HG03469 (cell line): Measurements from ENCODE around the gene MIDN.
"Not testable (repeated sequence)": the region's sequence is repeated elsewhere in the genome, so short reads cannot be mapped to it uniquely, and the experiment has no call there.

Experiments
- ATAC-seq: cut with Tn5 transposase; IDR thresholded peaks from one replicate; pipeline ENCODE4 v1.9.1; 2021; ENCODE audit warnings: mild to moderate bottlenecking, moderate library complexity, moderate number of reproducible peaks; ENCODE audit not compliant: unreplicated experiment

MIDN gene

DNA sequence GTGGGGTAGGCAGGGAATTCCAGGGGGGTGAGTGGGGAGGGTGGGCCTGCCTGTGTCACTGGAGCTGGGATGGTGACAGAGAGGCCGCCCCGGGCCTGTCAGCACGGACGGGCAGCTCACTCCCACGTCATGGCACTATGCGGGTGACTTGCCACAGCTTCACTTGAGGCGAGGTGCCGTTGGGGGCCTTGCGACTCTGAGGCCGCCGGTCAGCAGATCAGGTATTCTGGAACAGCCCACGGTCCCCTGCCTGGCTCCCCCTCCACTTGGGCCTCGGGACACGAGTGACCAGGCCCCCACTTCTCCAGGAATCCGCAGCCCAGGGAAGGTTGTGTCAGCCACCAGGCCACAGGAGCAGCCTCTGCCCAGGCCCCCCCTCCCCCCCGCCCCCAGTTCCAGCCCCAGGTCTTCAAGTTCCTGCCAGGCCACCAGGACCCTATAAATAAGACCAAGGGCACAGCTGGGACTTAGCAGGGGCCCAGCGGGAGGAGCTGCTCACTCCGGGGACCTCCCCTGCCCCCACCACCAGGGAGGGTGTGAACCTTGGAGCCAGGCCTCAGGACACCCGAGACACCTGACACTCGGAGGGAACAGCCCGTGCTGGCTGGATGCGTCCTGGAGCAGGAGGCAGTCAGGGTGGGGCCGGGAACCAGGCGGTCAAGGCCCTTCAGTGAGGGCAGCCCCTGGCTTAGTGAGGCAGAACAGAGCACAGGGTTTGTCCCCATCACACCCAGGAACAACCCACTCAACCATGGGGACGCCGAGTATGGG, 2.7 kb upstream of the MIDN start:
- ATAC-seq: no peak

DNA sequence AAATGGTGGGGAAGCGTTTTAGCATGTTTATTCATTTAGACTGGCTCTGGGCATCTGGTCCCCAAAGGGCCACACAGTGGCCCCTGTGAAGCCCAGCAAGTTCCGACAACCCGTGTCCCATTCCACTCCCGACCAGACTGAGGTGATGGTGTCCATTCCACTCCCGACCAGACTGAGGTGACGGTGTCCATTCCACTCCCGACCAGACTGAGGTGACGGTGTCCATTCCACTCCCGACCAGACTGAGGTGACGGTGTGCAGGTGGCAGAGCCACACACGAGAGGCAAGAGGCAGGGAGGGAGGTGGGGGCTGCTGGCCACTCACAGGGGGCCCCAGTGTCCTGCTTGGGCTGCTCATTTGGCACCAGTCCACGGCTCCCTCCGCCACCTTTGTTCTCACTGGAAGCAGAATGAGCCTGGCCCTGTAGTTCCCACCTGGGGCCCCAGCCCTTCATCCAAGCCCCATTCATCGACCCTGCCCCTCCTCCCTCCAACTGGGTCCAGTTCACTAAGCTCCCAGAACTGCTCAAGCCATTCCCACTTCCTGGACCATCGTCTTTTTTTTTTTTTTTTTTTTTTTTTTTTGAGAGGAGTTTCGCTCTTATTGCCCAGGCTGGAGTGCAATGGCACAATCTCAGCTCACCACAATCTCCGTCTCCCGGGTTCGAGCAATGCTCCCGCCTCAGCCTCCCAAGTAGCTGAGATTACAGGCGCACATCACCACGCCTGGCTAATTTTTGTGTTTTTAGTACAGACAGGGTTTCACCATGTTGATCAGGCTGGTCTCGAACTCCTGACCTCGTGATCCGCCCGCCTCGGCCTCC, 1.9 kb upstream of the MIDN start:
- not testable (repeated sequence) for ATAC-seq

DNA sequence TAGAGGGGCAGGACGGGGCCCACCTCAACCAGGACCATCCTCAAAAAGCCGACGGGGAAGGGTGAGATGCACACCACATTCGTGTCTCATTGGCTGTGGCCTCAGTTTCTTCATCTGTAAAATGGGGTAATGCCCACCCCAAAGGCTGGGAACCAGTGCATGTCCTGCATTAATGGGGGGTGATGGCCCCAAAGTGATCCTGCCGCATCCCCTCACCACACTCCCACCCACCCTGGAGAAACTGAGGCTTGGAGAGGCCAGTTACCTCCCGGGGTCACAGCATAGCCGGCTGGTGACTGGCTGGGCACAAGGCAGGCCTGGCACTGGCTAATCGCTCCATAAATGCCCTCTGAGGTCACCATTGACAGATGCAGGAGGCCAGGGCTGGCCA, 640 bp upstream of the MIDN start:
- no peak for ATAC-seq

DNA sequence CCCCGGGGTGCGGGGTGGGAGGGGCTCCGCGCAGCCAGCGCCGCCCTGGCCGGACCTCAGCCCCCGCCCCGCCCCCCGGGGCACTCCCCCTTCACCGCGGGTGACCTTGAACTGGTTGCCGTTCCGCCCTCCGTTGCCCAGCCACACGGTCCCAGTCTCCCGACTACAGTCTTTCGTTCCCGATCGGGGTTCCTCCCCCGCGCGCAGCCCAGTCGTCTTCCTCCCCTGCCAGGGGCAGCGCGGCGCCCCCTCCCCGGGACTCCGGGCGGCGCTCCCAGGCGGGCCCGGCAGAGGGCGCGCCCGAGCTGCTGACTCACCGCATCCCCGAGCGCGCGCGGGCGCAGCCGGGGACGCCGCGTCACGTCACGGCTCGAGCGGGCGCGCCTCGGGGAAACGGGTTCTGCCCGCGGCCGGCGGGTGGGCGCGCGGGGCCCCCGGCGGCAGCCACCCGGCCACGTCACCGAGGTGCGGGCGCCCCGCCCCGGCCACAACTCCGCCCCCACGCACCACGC, 459 bp downstream of the MIDN start:
- peak; percentile 23 for ATAC-seq

DNA sequence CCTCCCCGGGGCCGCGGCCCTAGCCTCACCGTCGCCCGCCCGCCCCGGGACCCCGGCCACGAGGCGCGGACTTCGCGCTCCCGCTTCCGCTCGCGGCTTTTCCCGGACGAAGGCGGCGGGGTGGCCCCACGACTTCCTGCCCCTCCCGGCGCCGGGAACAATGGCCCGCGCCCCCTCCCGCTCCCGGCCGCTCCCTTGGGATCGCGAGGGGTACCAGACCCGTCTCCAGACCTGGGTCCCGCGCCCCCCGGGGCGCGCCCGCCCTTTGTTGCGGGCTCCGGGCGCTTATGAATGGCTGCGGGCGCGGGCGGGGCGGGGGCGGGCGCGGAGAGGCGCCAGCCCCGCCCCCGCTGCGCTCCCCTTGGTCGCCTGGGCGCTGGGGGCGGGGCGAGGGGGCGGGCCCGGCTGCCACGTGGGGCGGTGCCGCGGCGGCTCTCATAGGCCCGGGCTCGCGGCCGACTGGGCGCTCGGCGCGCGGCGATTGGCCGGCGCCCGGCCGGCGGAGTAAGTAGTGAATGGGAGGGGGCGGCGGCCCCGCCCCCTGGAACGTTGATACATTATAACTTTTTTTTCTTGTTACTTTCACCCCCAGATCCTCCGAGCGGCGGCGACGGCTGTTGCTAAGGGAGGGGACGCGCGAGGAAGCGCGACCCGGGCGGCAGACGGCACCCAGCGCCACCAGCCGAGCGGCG, 1.1 kb downstream of the MIDN start:
- peak; percentile 22 for ATAC-seq

DNA sequence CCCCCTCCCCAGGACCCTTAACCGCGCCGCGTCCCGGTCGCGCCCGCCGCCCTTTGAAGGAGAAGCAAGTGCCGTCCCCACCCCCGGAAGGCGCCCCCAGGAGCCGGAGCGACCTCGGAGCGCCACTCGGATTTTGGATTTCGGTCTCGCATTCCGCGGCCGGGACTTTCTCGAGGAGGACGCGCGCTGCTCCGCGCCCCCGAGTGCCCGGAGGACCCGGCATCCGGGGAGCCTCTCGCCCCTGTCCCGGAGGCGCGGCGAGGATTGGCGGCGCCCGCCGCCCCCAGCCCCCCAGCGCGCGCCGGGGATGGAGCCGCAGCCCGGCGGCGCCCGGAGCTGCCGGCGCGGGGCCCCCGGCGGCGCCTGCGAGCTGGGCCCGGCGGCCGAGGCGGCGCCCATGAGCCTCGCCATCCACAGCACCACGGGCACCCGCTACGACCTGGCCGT, 1.6 kb downstream of the MIDN start:
- no peak for ATAC-seq

DNA sequence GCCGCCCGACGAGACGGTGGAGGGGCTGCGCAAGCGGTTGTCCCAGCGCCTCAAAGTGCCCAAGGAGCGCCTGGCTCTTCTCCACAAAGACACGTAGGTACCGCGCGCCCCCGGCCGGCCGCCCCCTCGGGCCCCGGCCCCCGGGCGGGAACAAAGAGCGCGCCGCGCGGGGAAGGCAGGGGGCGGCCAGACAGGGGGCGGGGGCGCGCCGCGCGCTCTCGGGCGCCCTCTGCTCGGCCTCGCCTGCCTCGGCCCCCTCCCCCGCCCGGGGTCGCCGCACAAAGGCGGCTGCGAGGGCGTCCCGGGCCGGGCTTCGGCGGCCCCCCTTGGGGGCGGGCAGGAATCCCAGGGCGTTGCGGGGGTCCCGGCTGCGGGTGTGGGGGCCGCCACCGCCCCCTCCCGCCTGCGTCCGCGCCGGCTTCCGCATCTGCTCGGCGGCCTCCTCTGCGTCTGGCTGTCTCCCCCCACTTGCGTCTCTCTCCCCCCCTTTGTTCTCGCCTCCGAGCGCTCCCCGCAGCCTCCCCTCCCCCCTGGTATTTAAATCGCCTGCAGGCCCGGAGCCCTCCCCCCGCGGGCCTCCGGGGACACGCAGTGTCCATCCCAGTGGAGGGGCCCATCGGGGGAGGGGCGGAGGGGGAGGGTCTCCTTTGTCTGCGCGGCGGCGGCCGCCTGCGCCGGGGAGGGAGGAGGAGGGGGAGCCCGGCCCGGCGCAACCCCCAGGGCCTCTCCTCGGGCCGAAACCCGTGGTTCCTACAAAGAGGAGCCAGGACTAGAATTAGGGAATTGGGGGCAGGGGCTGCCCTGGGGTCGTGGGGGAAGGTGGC, 2.3 kb downstream of the MIDN start:
- ATAC-seq: no peak

DNA sequence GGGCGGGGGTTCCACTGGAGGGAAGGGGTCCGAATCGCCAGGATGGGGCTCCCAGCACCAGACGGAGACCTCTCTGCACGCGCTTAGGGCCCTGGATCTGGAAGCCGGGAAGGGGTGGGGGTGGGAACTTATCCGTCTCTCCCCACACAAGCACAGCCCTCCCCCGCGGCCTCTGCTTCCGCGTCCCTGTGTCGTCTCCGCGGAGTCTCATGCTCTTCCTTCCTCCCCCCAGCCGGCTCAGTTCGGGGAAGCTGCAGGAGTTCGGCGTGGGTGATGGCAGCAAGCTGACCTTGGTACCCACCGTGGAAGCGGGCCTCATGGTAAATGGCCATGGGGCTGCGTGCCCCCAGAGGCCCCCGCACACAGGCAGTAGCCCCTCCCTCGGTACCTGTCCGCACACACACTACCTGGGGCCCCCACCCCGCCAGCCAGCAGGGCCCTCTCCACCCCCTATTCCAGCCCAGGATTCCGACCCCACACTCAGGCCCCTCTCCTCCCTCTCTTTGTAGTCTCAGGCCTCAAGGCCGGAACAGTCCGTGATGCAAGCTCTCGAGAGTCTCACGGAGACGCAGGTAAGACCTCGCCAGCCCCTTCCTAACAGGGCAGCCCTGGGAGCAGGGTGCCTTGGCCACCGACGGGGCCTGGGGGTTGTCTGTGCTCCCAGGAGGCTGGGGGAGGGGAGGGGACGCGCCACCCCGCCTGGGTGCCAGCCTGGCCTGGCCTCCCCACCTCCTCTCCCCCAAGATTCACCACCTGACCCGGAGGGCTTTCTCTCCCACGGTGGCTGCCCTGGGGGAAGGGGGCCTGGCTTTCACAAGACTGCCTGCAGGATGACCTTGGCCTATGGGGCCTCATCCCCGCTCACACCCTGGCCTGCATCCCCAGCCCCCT, 3.2 kb downstream of the MIDN start:
- ATAC-seq: no peak

DNA sequence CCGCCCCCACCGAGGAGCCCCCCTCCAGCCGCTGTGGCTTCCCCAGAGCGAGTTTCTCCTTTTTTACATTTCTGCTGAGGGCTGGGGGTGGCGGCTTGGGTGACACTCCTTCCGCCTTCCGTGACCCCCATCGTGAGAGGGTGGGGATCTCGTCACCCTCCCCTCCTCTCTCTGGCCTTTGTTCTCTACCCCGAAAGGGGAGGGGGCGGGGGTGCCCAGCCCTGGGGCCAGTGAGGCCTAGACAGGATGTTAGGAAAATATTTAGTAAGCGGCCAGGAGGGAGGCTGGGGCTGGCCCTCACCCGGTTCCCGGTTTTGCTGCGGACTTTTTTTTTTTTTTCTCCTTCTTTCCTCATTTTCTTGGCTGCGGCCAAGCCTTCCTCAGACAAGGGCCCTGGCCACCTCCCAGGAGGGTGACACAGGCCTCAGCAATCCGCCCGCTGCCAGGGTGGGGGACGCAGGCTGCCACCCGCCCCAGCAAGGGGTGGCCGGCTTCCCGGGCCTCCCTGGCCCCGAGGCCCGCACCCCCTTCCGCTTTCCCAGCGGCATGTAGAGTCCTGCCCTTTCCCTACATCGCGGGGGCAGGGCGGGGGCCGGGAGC, 3.9 kb downstream of the MIDN start:
- ATAC-seq: no peak

DNA sequence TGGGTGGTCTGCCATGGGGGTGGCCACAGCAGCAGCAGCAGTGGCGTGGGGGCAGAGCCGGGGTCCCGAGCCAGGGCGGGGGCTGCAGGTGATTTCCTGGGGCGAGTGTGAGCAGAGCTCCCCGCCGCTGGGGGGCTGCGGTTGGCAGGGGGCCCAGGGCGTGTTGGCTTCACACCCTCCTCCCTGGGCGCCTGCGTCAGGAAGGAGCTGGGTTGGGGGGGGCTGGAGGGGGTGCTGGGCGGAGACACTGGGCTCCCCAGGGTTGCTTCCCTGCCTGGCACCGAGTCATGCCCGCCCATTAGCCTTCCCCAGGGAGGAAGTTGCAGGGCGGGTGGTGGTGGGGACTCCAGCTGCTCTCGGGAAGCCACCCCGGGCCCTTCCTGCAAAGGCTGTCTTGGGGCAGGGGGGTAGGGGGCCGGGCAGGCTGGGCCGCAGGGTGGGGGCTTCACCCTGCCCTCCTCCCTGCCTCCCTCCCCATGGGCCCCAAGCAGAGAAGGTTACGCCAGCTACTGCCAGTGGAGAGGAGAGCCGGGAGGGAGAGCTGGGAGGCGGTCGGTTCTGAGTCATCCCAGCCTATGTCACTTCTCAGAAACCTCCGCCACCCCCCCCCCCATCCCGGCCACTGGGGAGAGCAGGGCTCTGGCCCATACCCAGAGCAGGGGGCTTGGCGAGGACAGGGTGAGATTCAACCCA, 4.6 kb downstream of the MIDN start:
- no peak for ATAC-seq

DNA sequence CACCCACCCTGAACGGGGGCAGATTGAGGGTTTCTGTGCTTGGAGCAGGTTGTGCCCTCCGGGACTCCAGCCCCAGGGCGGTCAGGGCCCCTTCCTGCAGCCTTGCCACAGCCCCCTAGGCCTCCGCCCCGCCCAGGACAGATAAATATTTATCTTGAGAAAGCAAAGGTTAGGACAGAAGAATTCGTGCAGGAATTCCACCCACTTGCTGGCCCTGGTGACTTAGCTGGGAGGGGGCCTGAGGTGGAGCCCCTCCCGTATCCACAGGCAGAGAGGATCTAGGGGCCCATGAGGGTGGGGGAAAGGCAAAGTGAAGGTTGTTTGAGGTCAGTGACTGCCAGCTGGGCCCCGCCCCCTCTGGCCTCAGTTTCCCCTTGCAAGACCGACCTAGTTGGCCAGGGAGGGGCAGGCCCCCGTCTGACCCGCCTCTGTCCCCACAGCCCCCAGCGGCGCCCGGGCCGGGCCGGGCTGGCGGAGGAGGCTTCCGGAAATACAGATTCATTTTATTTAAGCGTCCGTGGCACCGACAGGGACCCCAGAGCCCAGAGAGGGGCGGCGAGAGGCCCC, 5.2 kb downstream of the MIDN start:
- no peak for ATAC-seq

DNA sequence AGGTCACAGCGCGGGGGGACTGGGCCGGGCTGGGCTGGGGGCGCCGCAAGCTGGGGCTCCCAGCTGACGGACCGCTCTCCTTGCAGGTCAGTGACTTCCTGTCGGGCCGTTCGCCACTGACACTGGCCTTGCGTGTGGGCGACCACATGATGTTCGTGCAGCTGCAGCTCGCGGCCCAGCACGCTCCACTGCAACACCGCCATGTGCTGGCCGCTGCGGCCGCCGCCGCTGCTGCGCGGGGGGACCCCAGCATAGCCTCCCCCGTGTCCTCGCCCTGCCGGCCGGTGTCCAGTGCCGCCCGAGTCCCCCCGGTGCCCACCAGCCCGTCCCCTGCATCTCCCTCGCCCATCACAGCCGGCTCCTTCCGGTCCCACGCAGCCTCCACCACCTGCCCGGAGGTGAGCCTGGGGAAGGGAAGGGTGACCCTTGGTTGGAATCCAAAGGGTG, 5.7 kb downstream of the MIDN start:
- no peak for ATAC-seq

DNA sequence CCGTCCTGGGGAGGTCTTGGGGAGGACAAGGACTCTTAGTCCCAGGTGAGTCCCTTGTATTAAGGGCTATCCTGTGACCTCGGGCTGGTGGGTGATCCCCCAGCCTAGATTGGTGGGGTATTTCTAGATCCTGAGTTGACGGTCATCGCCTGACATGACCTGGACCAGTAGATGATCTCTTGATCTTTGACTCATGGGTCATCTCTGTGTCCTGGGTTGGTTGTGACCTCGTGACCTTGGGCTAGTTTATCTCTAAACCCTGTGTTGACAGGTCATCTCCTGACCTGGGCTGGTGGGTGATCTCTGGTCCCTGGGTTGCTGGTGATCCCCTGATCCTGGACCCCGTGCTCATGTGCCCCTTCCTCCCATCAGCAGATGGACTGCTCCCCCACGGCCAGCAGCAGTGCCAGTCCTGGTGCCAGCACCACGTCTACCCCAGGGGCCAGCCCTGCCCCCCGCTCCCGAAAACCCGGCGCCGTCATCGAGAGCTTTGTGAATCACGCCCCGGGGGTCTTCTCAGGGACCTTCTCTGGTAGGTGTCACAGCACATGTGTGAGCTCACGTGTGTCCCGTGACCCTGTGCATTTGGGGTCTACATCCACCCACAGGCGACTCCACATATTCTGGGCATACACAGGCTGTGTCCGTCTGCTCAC, 6.3 kb downstream of the MIDN start:
- no peak for ATAC-seq

DNA sequence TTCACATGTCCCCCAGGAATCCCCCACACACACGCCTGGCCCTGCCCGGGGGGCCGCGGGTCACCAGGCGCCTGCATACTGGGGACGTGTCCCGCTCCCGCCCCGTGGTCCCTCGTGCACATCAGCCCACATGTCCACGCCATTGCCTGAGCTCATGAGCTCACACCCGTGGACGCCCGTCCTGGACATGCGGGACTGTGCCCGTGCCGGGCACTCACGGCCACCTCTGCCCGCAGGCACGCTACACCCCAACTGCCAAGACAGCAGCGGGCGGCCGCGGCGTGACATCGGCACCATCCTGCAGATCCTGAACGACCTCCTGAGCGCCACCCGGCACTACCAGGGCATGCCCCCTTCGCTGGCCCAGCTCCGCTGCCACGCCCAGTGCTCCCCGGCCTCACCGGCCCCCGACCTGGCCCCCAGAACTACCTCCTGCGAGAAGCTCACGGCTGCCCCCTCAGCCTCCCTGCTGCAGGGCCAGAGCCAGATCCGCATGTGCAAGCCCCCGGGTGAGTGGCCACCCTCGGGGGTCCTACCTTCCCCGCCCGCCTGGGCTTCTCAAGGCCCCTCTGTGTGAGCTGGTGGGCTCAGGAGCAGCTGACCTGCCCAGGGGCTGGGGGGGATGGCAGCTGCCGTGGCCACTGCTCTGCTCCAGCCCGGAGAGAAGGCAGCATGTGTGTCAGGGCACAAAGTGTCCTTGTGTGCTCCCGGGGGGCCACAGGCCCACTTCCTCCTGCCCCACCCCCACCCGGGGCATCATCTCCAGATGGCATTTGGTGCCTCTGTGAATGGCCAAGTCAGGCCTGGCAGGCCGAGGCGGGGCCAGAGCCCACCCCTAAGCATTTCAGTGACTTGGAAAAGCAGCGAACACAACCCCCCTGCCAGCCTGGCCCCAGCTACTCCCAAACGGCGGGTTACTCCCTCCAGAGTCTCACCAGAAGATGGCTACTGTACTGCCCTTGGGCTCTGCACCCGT, 7.1 kb downstream of the MIDN start:
- no peak for ATAC-seq

DNA sequence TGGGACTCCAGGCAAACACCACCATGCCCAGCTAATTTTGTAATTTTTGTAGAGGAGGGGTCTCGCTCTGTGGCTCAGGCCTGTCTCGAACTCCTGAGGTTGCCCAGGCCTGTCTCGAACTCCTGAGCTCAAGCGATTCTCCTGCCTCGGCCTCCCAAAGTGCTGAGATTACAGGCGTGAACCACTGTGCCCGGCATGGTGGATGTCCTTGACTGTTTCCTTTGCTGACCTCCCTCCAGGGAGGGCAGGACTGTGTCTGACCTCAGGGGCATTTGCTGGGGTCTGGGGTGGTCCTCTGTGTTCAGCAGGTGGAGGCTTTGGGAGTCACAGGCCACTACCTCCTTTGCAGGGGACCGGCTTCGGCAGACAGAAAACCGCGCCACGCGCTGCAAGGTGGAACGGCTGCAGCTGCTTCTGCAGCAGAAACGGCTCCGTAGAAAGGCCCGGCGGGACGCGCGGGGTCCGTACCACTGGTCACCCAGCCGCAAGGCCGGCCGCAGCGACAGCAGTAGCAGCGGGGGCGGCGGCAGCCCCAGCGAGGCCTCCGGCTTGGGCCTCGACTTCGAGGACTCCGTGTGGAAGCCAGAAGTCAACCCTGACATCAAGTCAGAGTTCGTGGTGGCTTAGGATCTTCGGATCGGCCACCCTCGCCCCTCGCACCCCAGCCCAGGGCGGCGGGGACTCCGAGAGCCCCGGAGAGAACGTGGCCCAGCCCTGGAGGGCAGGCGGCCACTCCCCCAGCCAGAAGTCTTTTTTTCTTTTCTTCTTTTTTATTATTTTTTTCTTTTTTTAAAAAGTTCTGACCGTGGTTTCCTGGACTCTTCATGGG, 8.5 kb downstream of the MIDN start:
- no peak for ATAC-seq
